CD4-positive, alpha-beta T cell (primary cell): Measurements from ENCODE around the gene SLC34A1. TPM values are rescaled to one million over a fixed set of nuclear protein-coding genes. Genes with fewer than 3 reads are reported as not detected.

Experiments used
- ATAC-seq: fragments of 200-7000 bp; cut with Tn5 transposase; one replicate; pipeline ENCODE4 v1.10.0; 2022; ENCODE audit warnings: mild to moderate bottlenecking; ENCODE audit not compliant: poor library complexity
- CTCF ChIA-PET: fragments of 350-600 bp; sonication (Branson Sonifier 250); formaldehyde crosslinking; loops from one replicate; lab custom pipeline; 2021; ENCODE audit warnings: antibody characterized with exemption, inconsistent platforms; lab: Charles Lee
- POLR2A ChIA-PET: fragments of 350-600 bp; sonication (Branson Sonifier 250); formaldehyde crosslinking; loops from one replicate; lab custom pipeline; 2021; ENCODE audit warnings: antibody characterized with exemption, inconsistent platforms; lab: Charles Lee
- DNase-seq, 14 experiments: peaks; one replicate each; pipeline ENCODE4 v3.0.0-alpha.2; 2013 to 2020; ENCODE audit warnings: mixed read lengths in 2 of 14
- H3K27ac ChIP-seq, 2 donors: one replicate each; pipeline versions ENCODE4 v1.5.1 to v1.7.0; 2013; ENCODE audit warnings: low read length in 2 of 2, low read depth in 1 of 2, mild to moderate bottlenecking in 1 of 2
- H3K27me3 ChIP-seq, 2 experiments: 1 replicate in 1 of 2; 2 replicates in 1 of 2; pipeline versions ENCODE4 v1.6.1 to v1.7.0; 2013; ENCODE audit warnings: low read length in 2 of 2, control low read depth in 1 of 2, mild to moderate bottlenecking in 1 of 2, moderate library complexity in 1 of 2; ENCODE audit not compliant: insufficient read depth in 2 of 2, control insufficient read depth in 1 of 2
- H3K36me3 ChIP-seq: one replicate; pipeline ENCODE4 v1.6.1; 2013; ENCODE audit warnings: low read length, control low read depth; ENCODE audit not compliant: insufficient read depth
- H3K4me1 ChIP-seq: one replicate; pipeline ENCODE4 v1.6.1; 2013; ENCODE audit warnings: low read length, control low read depth; ENCODE audit not compliant: insufficient read depth
- H3K4me3 ChIP-seq: one replicate; pipeline ENCODE4 v1.5.1; 2013; ENCODE audit warnings: mild to moderate bottlenecking, low read length, moderate library complexity
- H3K9me3 ChIP-seq, 2 experiments: 1 replicate in 1 of 2; 2 replicates in 1 of 2; pipeline versions ENCODE4 v1.6.1 to v1.7.0; 2013; ENCODE audit warnings: low read length in 2 of 2, mild to moderate bottlenecking in 2 of 2, control low read depth in 1 of 2, moderate library complexity in 1 of 2; ENCODE audit not compliant: control insufficient read depth in 1 of 2, insufficient read depth in 1 of 2
- H3K27ac Mint-ChIP-seq: one replicate; pipeline ENCODE4 v1.8.0; 2020; ENCODE audit warnings: mixed read lengths
- H3K27me3 Mint-ChIP-seq: one replicate; pipeline ENCODE4 v1.8.0; 2021; ENCODE audit warnings: mixed read lengths
- H3K36me3 Mint-ChIP-seq: one replicate; pipeline ENCODE4 v1.8.0; 2021; ENCODE audit warnings: low read depth, mixed read lengths
- H3K4me1 Mint-ChIP-seq: one replicate; pipeline ENCODE4 v1.8.0; 2021; ENCODE audit warnings: low read depth, mixed read lengths
- H3K4me3 Mint-ChIP-seq: one replicate; pipeline ENCODE4 v1.8.0; 2020; ENCODE audit warnings: mild to moderate bottlenecking, mixed read lengths
- H3K9me3 Mint-ChIP-seq: one replicate; pipeline ENCODE4 v1.8.0; 2020; ENCODE audit warnings: mixed read lengths
- CTCF ChIP-seq: fragments of 200-600 bp; IDR thresholded peaks from one replicate; pipeline ENCODE4 v1.8.0; 2022; ENCODE audit warnings: antibody characterized with exemption, mild to moderate bottlenecking
- intact Hi-C, 2 experiments: fragments of 100-400 bp; cut with DNase I in 1 of 2; cut with micrococcal nuclease in 1 of 2; formaldehyde crosslinking; loops; one replicate each; pipeline versions ENCODE4 v1.15.1 to v1.9.0; 2023 to 2025; cut with DNase I, micrococcal nuclease
- total RNA-seq, 174 experiments: library from RNA in 2 of 174; stranded (reverse) in 2 of 174; gene quantifications; one replicate each; pipeline ENCODE4 v1.2.3 and lab custom pipeline; 2021 to 2026

SLC34A1 gene
- total RNA-seq, 2 experiments from 2014 or later = not detected

GRCh38 chr5:177409043-177409801 is 25.0 kb downstream of the SLC34A1 start, which contains the start of gene F12:
TSS of gene F12 (minus strand) at chr5:177409564. CDS start at chr5:177409527, 37 bp downstream.
- no peak within 1 kb of the TSS for H3K27ac ChIP-seq
- H3K27me3 ChIP-seq = no peaks in the 10 kb centered on the region
- no peaks in the 10 kb centered on the region for H3K9me3 ChIP-seq
- CTCF ChIA-PET = interaction anchor here (0.7 to 9.7 kb wide), 2 partner anchors 19 to 42 kb away, joined by 3 to 352 read pairs; partner anchors contain the start of gene PRR7
- Mint-ChIP-seq H3K4me3 (no peak within 1 kb of the TSS), H3K27ac (no peak within 1 kb of the TSS), H3K27me3 (no peaks in the 10 kb centered on the region), H3K4me1 (peaks cover 38% of the 10 kb centered on the region), H3K9me3 (no peaks in the 10 kb centered on the region), H3K36me3 (no peaks in the 10 kb centered on the region)
- H3K36me3 ChIP-seq = no peaks in the 10 kb centered on the region
- POLR2A ChIA-PET = interaction anchor here (8.8 to 11.0 kb wide), 2 partner anchors 21 to 40 kb away, joined by 250 to 435 read pairs; partner anchors contain the start of genes GRK6 and PRR7
- no peak for ATAC-seq
- H3K4me1 ChIP-seq = peaks cover 47% of the 10 kb centered on the region
- TF ChIP-seq CTCF = no peak
- intact Hi-C loops = no loop called here
- no peak within 1 kb of the TSS for H3K4me3 ChIP-seq
- no peak for DNase-seq

GRCh38 chr5:177410575-177410974 is 26.3 kb downstream of the SLC34A1 start:
- Histone ChIP-seq H3K4me1 (peaks cover 47% of the 10 kb centered on the region), H3K9me3 (no peaks in the 10 kb centered on the region), H3K27me3 (no peaks in the 10 kb centered on the region), H3K36me3 (no peaks in the 10 kb centered on the region), H3K4me3 (no peak overlapping the region), H3K27ac (no peak overlapping the region)
- DNase-seq = peak in 1 of 14 experiments; percentile 45
- CTCF ChIA-PET = no interaction called here
- POLR2A ChIA-PET = interaction anchor here (0.7 to 11.0 kb wide), 2 partner anchors 27 to 39 kb away, joined by 3 to 435 read pairs; partner anchors contain the start of gene PRR7
- Mint-ChIP-seq H3K36me3 (no peaks in the 10 kb centered on the region), H3K4me1 (peaks cover 38% of the 10 kb centered on the region), H3K27ac (no peak overlapping the region), H3K27me3 (no peaks in the 10 kb centered on the region), H3K4me3 (no peak overlapping the region), H3K9me3 (no peaks in the 10 kb centered on the region)
- no peak for ATAC-seq
- intact Hi-C loops = loop anchor here in 1 of 2 experiments (1.0 kb wide), 1 partner anchor 11 kb away; no protein-coding TSS in a partner anchor
- TF ChIP-seq CTCF = no peak

- H3K27ac ChIP-seq = no peak overlapping the region
- peak overlapping the region; percentile 28 for H3K4me3 ChIP-seq
- Mint-ChIP-seq H3K27me3 (no peaks in the 10 kb centered on the region), H3K4me1 (peaks cover 45% of the 10 kb centered on the region), H3K27ac (peak overlapping the region; percentile 64), H3K9me3 (no peaks in the 10 kb centered on the region), H3K4me3 (peak overlapping the region; percentile 48), H3K36me3 (no peaks in the 10 kb centered on the region)
- DNase-seq (peak in 3 of 14 experiments; percentile 73 to 85 (median 74)), ATAC-seq (peak; percentile 61)
- intact Hi-C loops = no loop called here
- H3K9me3 ChIP-seq = no peaks in the 10 kb centered on the region
- H3K27me3 ChIP-seq = no peaks in the 10 kb centered on the region
- CTCF ChIA-PET = interaction anchor here (1.6 to 4.8 kb wide), 3 partner anchors 9 to 44 kb away, joined by 3 to 27 read pairs (median 11); no protein-coding TSS in a partner anchor
- TF ChIP-seq CTCF = no peak
- POLR2A ChIA-PET = interaction anchor here (0.7 to 1.5 kb wide), 2 partner anchors 13 to 43 kb away, joined by 3 to 10 read pairs; partner anchors contain the start of gene GRK6
- no peaks in the 10 kb centered on the region for H3K36me3 ChIP-seq
- H3K4me1 ChIP-seq = peaks cover 51% of the 10 kb centered on the region
Observed at GRCh38 chr5:177412603-177413233, 28.5 kb downstream of the SLC34A1 start.
